Tongue (tissue), 2 donors: ENCODE measurements around the gene ANKRD28. TPM values are rescaled to one million over a fixed set of nuclear protein-coding genes. Genes with fewer than 3 reads are reported as not detected.
"Not testable (repeated sequence)": the region's sequence is repeated elsewhere in the genome, so short reads cannot be mapped to it uniquely, and the experiment has no call there.

Experiments used
- DNase-seq: peaks from one replicate; pipeline ENCODE4 v3.0.0-alpha.2; 2015
- total RNA-seq: library from RNA; depleted of rRNA; stranded (reverse); fragments of >200 nt; gene quantifications from one replicate; pipeline ENCODE4 v1.2.3, GENCODE V29; 2014

The ANKRD28 gene
- total RNA-seq, 1 donor from 2014 or later: 87.9 TPM

DNA sequence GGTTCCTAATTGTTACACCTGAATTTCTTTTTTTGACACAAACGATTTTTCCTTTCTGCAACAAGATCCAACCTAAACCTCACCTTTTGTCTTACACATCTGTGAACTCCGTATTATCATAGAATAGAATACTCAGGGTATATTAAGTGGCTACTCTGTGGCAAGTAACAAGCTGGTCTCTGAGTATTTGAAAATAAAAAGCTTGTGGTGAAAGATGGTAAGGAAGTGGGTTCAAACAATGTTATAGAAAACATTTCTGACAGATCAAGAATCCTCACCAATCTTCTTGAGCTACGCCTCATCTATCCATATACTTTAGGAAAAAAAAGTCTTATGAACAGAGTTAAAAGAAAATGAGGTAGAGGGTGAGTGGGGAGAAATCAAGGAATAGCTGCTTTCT is 3.5 kb upstream of the ANKRD28 start:
- DNase-seq: no peak

DNA sequence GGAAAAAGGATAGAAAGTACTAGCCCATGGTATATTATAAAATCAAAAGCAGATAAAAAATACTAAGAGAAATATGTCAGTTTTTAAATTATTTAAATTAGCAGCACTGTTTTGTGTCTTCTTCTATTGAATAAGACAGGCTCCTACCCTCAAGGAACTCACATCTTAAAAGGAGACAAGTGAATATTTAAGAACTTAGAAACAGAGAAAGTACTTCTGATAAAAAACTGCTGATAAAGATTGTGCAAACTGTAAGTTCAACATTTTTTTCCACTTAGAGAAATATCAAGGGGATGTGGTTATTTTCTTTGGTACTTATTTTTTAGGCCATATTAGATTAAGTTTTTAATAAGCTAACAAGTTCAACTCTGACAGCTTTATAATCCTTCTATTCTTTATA is 3.0 kb upstream of the ANKRD28 start:
- DNase-seq: no peak

DNA sequence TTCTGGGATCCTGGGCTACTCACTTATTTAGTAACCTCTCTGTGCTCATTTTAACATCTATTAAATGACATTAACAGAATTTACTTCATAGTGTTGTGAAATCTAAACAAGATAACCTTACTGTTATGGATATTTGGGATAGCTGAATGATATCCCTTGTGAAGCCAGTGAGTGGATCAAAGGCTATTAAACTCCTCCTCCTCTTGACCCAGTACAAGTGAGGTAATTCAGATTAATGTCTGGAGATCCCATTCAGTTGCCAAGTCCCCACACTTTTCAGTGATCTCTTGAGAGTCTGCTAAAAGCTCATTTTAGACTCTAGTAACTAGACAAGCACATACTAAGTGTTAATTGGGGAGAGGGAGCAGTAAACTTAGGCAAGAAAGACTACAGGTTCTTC is 2.5 kb upstream of the ANKRD28 start:
- DNase-seq: no peak

DNA sequence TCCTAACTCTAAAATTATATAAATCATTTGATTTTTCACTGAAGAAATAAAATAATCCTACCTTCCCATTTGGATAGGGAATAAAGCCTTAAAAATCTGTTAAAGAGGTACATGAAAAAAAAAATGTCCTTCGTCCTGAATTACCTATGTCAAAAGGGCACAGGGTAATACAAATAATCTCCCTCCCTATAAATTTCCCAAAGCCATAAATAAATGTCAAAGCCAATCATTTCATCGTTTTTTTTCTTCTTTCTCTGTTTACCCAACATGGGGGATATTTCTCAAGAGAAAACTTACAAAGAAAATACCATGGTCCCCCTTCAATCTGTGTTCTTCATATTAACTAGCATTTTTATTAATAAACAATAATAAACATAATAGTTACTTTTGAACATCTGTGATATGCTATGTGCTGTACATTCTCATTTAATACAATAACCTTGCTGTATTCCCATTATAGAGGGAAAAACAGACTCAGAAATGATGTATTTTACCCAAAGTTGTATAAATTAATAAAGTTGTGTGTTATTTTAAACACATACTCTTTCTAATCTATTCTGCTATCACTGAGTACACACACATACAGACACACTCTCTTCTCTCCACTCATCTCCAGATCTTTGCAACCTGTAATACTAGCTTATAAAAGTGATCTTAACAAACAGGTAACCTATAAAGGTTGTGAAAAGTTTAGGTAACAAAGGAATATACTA is 910 bp upstream of the ANKRD28 start:
- DNase-seq: no peak

DNA sequence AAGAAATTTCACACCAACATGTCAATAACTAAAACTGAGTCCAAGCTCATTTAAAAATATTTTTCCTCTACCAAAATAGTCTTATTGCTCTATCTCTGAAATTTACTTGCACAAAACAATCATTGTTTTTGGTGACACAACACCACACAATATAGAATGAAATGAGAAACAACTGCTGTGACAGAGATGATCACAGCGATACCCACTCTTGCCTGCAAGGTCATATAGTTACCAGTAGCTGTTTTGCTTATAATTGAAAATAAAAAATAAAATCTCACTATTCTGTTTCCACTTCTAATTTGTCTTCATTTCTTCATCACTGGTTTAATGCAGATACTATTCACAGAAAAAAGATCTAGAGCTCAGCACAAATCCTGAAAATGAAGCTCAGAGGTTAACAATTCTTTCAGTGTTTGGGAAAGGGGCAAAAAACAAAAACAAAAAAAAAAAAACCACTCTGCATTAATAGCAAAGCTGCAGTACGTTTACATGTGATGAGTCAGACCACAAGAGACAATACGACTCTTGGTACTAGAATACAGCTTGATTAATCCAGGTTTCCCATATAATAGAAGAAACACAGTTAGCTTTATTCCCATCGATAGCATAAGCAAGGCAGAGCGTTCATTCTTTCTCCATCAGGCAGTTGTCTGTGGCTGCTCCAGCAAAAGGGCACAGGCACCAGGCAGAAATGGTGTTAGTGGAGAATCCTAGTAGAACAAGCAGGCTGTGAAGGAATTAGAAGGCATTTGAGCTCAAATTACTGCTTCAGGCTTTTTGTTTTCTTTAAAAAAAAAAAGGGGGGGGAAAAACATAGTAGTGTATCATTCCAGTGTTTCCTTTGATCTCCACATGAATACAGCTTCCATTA is 773 bp downstream of the ANKRD28 start:
- peak; percentile 71 for DNase-seq

DNA sequence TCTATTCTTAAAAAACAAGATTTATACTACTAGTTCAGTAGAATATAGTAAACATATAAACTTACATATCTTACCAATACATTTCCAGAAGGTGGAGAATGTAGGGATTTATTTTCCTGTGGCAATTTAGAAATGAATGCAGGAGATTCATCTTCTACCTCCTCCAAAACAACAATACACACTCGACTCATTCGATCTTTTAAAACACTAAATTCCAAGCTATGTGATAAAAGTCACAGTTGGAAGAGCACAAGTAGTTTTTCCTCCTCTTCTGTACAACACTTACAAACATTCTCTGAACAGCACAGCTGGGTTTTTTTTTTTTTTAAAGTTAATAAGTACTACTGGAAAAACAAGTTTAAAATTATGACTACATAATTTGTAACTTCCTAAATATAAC is 1.4 kb downstream of the ANKRD28 start:
- peak; percentile 29 for DNase-seq

DNA sequence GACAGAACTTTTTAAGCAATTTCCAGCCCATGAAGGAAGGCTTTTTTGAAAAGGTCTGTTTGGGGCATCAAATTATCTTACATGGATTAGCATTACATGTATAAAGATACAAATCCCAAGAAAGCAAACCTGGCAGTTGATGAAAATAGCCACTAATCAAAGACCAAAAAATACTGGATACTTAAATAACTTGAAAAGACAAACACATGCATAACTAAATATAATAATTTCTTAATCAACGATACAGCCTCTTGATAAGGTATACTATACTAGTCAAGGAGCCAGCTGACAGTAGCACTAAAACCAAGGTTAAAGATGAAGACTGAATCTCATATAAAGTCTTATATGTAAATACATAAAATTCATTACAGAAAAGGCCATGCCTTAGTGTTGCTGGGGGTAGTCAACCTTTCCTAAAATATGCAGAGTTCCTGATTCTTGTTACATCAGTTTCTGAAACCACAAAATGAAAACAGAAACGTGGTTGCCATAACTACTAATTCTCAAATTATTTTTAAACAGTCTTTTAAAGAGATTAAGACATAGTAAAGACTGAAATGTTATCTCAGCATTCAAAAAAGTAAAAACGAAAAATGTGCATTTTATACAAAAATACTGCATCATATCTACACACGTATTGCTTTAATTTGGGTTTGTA is 2.0 kb downstream of the ANKRD28 start:
- no peak for DNase-seq

DNA sequence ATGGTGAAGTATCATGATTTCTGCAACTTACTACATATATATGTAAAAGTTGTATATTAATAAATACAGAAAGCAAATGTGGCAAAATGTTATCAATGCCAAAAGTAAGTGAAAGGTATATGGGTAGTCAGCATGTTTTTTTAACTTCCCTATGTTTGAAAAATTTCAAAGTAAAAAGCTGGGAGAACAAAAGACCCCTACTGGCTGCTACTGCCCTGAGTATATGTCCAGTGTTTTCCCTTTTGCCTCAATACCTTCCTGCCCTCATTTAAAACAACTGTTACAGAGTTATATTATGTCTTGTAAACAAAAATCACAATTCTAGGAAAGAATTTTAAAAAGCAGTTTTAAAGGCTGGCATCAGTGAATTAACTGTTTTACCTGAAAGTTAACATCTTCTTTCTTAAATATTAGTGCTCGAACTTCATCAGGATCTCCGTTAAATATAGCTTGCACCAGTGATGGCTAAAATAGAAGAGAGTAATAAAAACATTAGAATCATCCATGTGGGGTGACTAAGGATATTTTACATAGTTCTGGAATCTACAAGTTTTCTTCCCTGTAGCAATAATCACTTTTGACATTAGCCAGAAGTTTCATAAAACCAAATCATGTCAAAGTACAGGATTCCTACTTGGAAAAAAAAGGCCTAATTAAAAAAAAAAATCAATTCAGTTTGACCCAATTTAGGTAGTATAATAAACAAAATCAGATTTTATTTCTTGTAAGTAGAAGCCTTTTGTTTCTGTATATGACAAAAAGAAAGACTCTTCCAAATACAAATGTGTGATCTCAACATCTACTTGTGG is 2.7 kb downstream of the ANKRD28 start:
- peak; percentile 24 for DNase-seq

DNA sequence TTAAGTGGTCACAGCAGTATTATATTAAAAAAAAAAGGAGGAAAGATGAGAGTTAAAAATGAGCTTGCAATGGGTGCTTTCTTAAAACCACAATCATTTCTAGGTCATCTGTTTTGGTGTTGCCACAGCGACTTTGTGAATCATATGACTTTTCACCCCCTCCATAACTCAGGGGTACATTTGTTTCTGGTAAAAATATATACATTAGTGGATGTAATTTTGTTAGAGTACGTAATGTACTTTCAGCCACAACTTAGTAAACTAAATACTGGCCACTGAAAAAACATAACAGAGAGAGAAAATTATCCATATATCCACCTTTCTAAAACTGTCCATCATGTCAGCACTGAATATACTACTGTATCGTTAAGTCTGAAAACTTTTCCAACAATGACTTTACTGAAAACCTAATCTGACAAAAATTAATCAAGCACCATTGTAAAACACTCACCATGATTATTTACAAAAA is 3.4 kb downstream of the ANKRD28 start:
- DNase-seq: no peak

DNA sequence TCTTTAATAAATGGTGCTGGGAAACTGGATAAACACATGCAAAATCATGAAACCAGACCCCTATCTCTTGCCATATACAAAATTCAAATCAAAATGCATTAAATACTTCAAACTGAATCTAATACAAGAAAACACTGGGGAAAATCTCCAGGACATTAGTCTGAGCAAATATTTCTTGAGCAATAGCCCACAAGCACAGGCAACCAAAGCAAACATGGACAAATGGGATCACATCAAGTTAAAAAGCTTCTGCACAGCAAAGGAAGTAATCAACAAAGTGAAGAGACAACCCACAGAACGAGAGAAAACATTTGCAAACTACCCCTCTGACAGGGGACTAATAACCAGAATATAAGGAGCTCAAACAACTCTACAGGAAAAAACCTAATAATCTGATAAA is 6.3 kb downstream of the ANKRD28 start:
- DNase-seq: no peak

DNA sequence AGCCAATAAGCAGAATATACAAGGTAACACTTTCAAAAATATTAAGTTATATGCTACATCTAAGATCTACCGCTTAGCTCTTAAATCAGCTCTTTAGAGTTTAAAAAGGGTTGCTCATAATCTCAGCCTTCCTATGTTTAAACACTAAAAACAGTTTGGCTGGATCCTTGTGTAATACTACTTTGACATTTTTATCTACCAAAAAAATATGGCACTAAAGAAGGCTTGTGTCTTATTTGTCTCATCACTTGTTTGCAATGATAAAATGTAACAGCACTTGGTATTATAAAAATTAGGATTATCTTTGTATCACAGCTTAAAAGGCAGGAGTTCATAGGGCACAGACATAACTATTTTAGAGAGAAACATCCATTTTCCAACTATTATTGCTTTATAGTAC is 9.8 kb downstream of the ANKRD28 start:
- DNase-seq: no peak

DNA sequence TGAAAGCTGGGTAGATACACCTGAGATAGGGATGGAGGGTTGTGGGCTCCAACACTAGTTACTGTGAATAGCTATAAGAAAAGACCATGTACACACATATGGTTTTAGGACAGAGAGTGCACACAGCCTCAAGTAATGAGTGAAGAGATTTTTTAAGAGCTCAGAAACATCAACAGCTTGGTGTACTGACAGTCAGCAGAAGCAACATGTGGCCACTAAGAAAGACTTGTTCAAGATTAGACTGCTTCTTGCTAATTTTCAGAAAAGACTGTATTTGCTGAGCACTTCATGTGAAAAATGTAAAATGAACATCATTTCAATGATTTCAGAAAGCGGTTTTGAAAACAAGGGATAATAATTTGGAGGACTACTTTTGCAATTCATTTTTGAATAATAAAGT is 10.3 kb downstream of the ANKRD28 start:
- no peak for DNase-seq

DNA sequence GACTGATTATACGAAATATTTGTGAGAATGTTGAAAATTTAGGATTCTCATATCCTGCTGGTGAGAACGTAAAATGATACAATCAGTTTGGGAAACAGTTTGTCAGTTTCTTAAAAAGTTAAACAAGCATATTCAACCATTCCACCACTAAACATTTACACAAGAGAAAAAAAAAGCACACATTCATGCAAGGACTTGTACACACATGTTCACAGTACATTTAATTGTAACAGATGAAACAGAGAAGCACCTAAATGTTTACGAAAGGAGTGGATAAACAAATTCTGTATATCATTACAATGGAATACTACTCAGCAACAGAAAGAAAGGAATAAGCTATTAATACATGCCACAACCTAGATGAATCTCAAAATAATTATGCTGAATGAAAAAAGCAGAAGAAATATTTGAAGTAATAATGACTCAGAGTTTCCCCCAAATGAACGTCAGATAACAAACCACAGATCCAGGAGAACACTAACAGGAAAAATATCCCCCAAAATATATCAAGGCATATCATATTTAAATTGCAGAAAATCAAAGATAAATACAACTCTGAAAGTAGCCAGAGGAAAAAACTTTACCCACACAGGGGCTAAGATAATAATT is 14.3 kb downstream of the ANKRD28 start:
- no peak for DNase-seq

DNA sequence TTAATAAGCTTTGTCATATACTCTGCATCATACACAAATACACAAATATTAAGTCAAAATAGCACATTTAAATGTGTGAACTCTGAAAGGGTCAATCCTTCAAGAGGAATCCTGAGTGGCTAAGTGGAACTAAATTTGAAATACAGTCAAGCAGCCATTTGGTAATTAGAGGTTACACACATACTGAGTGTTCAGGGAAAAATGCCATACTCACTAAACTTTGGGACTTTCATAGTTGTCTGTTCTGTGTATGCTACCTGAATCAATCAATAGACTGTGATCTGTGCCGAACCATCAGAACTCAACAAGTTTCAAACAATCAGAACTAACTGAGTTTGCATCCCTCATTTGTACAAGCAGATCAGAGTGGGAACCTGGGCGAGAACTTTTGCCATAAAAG is 15.3 kb downstream of the ANKRD28 start:
- no peak for DNase-seq

DNA sequence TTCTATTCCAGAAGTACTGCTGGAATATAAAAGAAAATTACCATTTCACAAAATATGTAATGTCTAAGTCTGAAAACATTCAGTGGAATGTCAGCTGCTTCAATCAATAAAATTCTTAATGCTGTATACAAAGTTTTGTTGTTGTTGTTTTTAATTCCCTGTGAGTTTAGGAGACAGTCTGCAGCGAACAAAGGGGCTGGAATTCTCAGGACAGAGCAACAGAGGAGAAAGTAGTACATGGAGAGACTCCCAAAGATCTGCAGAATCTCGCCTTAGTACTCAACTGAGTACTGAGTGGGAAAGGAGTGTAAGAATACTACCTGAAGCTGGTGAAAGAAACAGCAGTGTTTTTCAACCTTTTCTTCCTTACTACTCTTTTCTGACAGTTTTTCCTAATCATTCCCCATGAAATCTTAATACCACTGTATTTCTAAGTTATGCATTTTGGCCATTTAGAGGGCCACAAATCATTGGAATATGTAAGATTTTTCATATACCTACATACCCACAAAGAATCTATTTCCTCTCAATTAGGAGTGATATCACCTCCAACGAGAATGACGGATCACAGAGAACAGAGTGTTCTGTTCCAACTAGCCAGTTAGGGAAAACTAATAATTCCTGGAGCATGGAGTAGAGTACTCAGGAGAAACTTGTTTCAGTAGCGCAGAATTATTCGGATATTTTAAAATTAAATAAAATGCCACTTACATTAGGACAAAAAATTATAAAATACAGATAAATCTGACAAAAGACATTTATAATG is 16.0 kb downstream of the ANKRD28 start:
- DNase-seq: no peak

DNA sequence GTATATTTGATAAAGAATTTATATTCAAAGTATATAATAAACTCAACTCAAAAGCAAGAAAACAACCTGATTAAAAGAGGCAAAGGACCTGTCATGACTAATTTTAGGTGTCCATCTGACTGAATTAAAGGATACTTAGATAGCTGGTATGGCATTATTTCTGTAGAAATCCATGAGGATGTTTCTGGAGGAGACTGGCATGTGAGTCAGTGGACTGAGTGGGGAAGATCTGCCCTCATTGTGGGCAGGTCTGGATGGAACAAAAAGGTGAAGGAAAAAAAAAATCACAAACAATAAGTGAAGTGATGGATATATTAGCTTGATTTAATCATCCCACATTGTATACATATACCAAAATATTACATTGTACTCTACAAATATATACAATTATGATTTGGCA is 16.6 kb downstream of the ANKRD28 start:
- no peak for DNase-seq

DNA sequence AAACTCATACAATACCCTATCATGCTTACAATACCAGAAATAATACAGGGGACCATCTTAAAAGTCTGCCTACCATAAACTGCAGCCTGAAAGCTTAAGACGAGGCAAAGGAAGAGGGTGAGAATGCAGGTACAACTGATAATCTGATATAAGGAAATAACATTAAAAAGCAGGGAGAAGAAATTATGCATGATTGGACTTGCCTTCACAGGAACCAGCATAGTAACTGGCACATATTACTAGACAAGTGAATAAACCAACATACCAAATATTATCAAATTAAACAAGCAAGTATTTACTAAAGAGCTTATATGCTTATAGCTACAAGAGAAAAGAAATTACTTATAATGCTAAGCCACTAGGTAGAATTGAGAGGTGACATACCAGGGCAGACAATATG is 18.7 kb downstream of the ANKRD28 start:
- no peak for DNase-seq

DNA sequence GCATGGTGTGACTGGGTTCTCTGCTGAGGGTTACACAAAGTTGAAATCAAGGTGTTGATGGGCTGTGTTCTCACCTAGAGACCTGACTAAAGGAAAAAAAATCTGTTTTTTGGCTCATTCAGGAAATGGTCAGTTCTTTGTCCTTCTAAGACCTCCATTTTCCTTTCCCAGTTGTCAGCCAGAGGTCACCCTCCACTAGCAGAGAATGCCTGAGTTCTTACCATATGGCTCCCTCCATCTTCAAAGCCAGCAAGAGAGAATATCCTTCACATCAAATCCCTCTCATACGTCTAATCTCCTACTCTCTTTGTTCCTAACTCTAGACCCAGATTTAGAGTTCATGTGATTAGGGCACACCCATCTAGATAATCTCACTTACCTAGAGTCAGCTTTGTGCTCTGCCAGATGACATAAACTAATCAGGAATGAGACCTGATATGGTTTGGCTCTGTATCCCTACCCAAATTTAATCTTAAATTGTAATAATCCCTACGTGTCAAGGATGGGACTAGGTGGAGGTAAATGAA is 19.4 kb downstream of the ANKRD28 start:
- no peak for DNase-seq

DNA sequence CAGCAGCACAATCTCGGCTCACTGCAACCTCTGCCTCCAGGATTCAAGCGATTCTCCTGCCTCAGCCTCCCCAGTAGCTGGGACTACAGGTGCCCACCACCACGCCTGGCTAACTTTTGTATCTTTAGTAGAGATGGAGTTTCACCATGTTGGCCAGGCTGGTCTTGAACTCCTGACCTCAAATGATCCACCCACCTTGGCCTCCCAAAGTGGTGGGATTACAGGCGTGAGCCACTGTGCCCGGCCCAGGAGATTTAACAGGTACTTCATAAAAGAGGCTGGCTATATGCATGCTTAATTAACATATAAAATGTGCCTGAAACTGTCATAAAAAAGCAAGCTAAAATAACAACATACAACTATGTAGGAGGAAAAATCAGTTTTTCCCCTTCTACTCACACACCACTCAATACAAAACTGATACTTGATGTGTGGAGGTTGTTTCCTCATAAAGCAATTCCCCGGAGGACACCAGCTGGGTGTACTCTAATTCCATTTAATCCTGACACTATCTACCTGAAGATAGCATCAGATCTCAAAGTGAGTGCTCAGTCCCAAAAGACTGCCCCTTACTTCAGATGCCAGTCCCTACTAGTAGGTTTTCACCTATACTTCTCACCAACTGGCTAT is 22.7 kb downstream of the ANKRD28 start:
- not testable (repeated sequence) for DNase-seq

DNA sequence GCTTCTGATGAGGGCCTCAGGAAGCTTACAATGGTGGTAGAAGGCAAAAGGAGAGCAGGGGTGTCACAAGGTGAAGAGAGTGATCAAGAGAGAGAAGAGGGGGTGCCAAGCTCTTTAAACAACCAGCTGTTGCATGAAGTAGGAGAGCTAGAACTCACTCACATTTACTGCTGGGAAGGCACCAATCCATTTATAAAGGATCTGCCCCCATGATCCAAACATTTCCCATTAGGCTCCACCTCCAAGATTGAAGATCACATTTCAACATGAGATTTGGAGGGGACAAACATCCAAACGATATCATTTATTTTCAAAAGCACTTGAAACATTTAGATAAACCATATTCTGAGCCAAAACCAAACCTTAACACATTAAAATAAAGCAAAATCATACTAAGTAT is 26.3 kb downstream of the ANKRD28 start:
- DNase-seq: no peak
